ENCODE measurements around the gene APOO.
"Not testable (repeated sequence)": the region's sequence is repeated elsewhere in the genome, so short reads cannot be mapped to it uniquely, and the experiment has no call there.

DNA sequence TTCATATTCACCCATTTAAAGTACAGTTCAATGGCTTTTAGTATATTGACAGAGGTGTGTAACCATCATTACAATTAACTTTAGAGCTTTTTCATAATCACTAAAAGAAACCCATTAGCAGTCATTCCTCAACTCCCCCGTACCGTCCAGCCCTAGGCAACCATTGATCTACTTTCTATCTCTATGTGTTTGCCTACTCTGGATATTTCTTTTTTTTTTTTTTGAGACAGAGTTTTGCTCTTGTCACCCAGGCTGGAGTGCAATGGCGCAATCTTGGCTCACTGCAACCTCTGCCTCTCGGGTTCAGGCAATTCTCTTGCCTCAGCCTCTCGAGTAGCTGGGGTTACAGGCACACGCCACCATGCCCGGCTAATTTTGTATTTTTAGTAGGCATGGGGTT lies 48.5 kb downstream of the APOO start:
- TF ChIP-seq, protein P1, sequence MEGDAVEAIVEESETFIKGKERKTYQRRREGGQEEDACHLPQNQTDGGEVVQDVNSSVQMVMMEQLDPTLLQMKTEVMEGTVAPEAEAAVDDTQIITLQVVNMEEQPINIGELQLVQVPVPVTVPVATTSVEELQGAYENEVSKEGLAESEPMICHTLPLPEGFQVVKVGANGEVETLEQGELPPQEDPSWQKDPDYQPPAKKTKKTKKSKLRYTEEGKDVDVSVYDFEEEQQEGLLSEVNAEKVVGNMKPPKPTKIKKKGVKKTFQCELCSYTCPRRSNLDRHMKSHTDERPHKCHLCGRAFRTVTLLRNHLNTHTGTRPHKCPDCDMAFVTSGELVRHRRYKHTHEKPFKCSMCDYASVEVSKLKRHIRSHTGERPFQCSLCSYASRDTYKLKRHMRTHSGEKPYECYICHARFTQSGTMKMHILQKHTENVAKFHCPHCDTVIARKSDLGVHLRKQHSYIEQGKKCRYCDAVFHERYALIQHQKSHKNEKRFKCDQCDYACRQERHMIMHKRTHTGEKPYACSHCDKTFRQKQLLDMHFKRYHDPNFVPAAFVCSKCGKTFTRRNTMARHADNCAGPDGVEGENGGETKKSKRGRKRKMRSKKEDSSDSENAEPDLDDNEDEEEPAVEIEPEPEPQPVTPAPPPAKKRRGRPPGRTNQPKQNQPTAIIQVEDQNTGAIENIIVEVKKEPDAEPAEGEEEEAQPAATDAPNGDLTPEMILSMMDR (IDR thresholded peaks at IDR 0.05; ENCODE audit: insufficient read depth, low read depth, low read length), result not testable (repeated sequence)
- not testable (repeated sequence) for TF ChIP-seq EZH2 (IDR thresholded peaks at IDR 0.05; ENCODE audit: insufficient read depth, low read length)
